Measurements from ENCODE around the gene PRRG4.

DNA sequence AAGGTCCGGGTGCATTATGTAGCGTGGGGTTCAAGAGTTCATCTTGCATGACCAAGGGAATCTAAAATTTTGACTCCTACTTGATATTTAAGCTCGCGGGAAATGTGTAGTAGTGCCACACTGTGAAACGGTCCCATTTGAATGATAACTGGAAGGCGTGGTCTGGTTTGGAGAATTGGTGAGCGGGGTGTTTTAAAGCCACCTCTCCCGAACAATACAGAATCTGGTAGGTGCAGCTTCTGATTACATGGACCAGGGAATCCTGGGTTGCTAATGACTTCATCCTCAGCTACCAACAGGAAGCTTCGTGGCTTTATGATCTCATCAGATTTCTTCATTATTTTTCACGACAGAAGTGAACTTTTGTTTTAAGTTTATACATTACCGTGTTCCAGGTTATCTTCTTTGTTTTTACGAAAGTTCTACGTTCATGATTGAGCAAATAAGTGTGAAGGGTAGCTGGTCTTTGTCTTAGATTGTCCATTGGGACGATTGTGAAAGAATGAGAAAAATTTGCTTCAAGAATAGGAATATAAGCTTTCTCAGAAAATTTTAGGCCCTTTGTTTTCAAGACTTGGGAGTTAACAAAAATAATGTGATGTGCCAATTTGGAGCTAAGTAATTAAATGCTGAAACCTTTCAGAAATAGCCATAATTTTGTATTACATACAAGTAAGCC lies 64.6 kb downstream of the PRRG4 start:
- no peak for TF ChIP-seq EZH2 (IDR thresholded peaks at IDR 0.05; ENCODE audit: insufficient read depth, poor library complexity, severe bottlenecking)
- no peak for TF ChIP-seq EZH2phosphoT487 (IDR thresholded peaks at IDR 0.05; ENCODE audit: insufficient read depth, low read depth)

Measured in GM23248 (cell line).